HEK293 (cell line): ENCODE measurements around the gene MCTP1.
"Not testable (repeated sequence)": the region's sequence is repeated elsewhere in the genome, so short reads cannot be mapped to it uniquely, and the experiment has no call there.

ENCODE experiments used
- CTCF ChIA-PET: fragments of 350-600 bp; formaldehyde crosslinking; extraction: SDS; loops from one replicate; lab custom pipeline; 2021; ENCODE audit warnings: antibody characterized with exemption; lab: Yijun Ruan, JAX
- POLR2A ChIA-PET: fragments of 300-600 bp; formaldehyde crosslinking; extraction: SDS; loops from one replicate; lab custom pipeline; 2020; ENCODE audit warnings: antibody characterized with exemption, inconsistent platforms; lab: Yijun Ruan, JAX
- H3K27ac ChIP-seq: fragments of 200-500 bp; sonication (Bioruptor generic); 2 replicates; pipeline ENCODE4 v1.5.1; 2014; ENCODE audit warnings: low read depth, low read length, control low read depth, inconsistent platforms; ENCODE audit errors: extremely low read depth
- H3K36me3 ChIP-seq, 2 experiments: fragments of 200-500 bp in 1 of 2; sonication (Bioruptor generic) in 1 of 2; 1 replicate in 1 of 2; 2 replicates in 1 of 2; pipeline ENCODE4 v1.5.1; 2014 to 2017; ENCODE audit warnings: inconsistent platforms in 2 of 2, low read length in 2 of 2; ENCODE audit not compliant: control insufficient read depth in 2 of 2, insufficient read depth in 1 of 2
- H3K4me1 ChIP-seq: fragments of 200-500 bp; sonication (Bioruptor generic); 2 replicates; pipeline ENCODE4 v1.5.1; 2014; ENCODE audit warnings: mild to moderate bottlenecking, low read length, inconsistent platforms; ENCODE audit not compliant: control insufficient read depth, insufficient read depth
- H3K4me3 ChIP-seq: 2 replicates; pipeline ENCODE4 v1.5.1; 2011; ENCODE audit warnings: low read depth, mild to moderate bottlenecking, control low read depth, low read length, moderate library complexity
- H3K9me3 ChIP-seq: fragments of 200-500 bp; sonication (Bioruptor generic); 2 replicates; pipeline ENCODE4 v1.5.1; 2014; ENCODE audit warnings: low read depth, low read length, inconsistent platforms; ENCODE audit not compliant: control insufficient read depth, insufficient read depth
- BCL11B ChIP-seq: fragments of 450-650 bp; formaldehyde crosslinking; IDR thresholded peaks from 2 replicates; pipeline ENCODE4 v1.5.1; 2016; ENCODE audit warnings: low read depth, missing biosample characterization, missing genetic modification characterization
- KLF1 ChIP-seq: fragments of 450-650 bp; formaldehyde crosslinking; IDR thresholded peaks from 2 replicates; pipeline ENCODE4 v1.5.1; 2016; ENCODE audit warnings: missing biosample characterization, missing genetic modification characterization
- KLF10 ChIP-seq: fragments of 450-650 bp; IDR thresholded peaks from 2 replicates; pipeline ENCODE4 v1.5.1; 2018; ENCODE audit warnings: missing biosample characterization, mild to moderate bottlenecking, missing genetic modification characterization
- KLF16 ChIP-seq: fragments of 450-650 bp; formaldehyde crosslinking; IDR thresholded peaks from 2 replicates; pipeline ENCODE4 v1.5.1; 2017; ENCODE audit warnings: missing biosample characterization, missing genetic modification characterization
- SP2 ChIP-seq: fragments of 450-650 bp; formaldehyde crosslinking; IDR thresholded peaks from 2 replicates; pipeline ENCODE4 v1.5.1; 2016; ENCODE audit warnings: missing biosample characterization, missing genetic modification characterization
- ZNF23 ChIP-seq: fragments of 450-650 bp; formaldehyde crosslinking; IDR thresholded peaks from 2 replicates; pipeline ENCODE4 v1.5.1; 2016; ENCODE audit warnings: missing biosample characterization, missing genetic modification characterization, borderline replicate concordance
- ZNF561 ChIP-seq: fragments of 450-650 bp; IDR thresholded peaks from 2 replicates; pipeline ENCODE4 v1.5.1; 2018; ENCODE audit warnings: missing biosample characterization, missing genetic modification characterization, borderline replicate concordance
- ZNF626 ChIP-seq: fragments of 450-650 bp; sonication (Bioruptor Pico); formaldehyde crosslinking; IDR thresholded peaks from 2 replicates; pipeline ENCODE4 v1.5.1; 2018; ENCODE audit warnings: missing biosample characterization, missing genetic modification characterization, inconsistent platforms
- ZNF707 ChIP-seq: fragments of 450-650 bp; formaldehyde crosslinking; IDR thresholded peaks from 2 replicates; pipeline ENCODE4 v1.5.1; 2016; ENCODE audit warnings: missing biosample characterization, missing genetic modification characterization
- ZNF777 ChIP-seq: fragments of 450-650 bp; formaldehyde crosslinking; IDR thresholded peaks from 2 replicates; pipeline ENCODE4 v1.5.1; 2017; ENCODE audit warnings: missing biosample characterization, missing genetic modification characterization, borderline replicate concordance
- ZSCAN30 ChIP-seq: fragments of 450-650 bp; IDR thresholded peaks from 2 replicates; pipeline ENCODE4 v1.5.1; 2018; ENCODE audit warnings: missing biosample characterization, mild to moderate bottlenecking, missing genetic modification characterization, moderate library complexity
- TF ChIP-seq, protein P1 (sequence below): fragments of 450-650 bp; IDR thresholded peaks from 2 replicates; pipeline ENCODE4 v1.5.1; 2018; ENCODE audit warnings: missing biosample characterization, missing genetic modification characterization
- TF ChIP-seq, protein P2 (sequence below): fragments of 450-650 bp; formaldehyde crosslinking; IDR thresholded peaks from 2 replicates; pipeline ENCODE4 v1.5.1; 2016; ENCODE audit warnings: missing biosample characterization, missing genetic modification characterization
- TF ChIP-seq, protein P3 (sequence below): fragments of 450-650 bp; formaldehyde crosslinking; IDR thresholded peaks from 2 replicates; pipeline ENCODE4 v1.5.1; 2016; ENCODE audit warnings: missing biosample characterization, missing genetic modification characterization, borderline replicate concordance
- TF ChIP-seq, protein P4 (sequence below): fragments of 450-650 bp; formaldehyde crosslinking; IDR thresholded peaks from 2 replicates; pipeline ENCODE4; 2016; ENCODE audit warnings: missing biosample characterization, missing genetic modification characterization
- TF ChIP-seq, protein P5 (sequence below): fragments of 450-650 bp; formaldehyde crosslinking; IDR thresholded peaks from 2 replicates; pipeline ENCODE4 v1.5.1; 2016; ENCODE audit warnings: missing biosample characterization, missing genetic modification characterization
- TF ChIP-seq, protein P6 (sequence below): fragments of 450-650 bp; formaldehyde crosslinking; IDR thresholded peaks from 2 replicates; pipeline ENCODE4 v1.5.1; 2016; ENCODE audit warnings: missing biosample characterization, missing genetic modification characterization
- TF ChIP-seq, protein P7 (sequence below): fragments of 450-650 bp; formaldehyde crosslinking; IDR thresholded peaks from 2 replicates; pipeline ENCODE4 v1.5.1; 2016; ENCODE audit warnings: missing biosample characterization, missing genetic modification characterization

MCTP1 gene

DNA sequence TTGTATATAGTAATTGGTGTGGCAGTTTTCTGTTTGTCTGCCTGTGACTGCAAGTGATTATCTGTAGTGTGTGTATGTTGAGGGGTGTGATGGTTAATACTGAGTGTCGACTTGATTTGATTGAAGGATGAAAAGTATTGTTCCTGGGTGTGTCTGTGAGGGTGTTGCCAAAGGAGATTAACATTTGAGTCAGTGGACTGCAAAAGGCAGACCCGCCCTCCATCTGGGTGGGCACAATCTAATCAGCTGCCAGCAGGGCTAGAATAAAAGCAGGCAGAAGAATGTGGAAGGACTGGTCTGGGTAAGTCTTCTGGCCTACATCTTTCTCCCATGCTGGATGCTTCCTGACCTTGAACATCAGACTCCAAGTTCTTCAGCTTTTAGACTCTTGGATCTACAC lies 290.4 kb downstream of the MCTP1 start:
- CTCF ChIA-PET, POLR2A ChIA-PET: not testable (repeated sequence)
- TF ChIP-seq KLF1 (tag by site-specific recombination) = peak; percentile 97
- TF ChIP-seq, all 188 proteins: peak for 1; not testable (repeated sequence) for 187
- H3K4me3 ChIP-seq, H3K36me3 ChIP-seq, H3K9me3 ChIP-seq, H3K4me1 ChIP-seq, H3K27ac ChIP-seq: not testable (repeated sequence)

DNA sequence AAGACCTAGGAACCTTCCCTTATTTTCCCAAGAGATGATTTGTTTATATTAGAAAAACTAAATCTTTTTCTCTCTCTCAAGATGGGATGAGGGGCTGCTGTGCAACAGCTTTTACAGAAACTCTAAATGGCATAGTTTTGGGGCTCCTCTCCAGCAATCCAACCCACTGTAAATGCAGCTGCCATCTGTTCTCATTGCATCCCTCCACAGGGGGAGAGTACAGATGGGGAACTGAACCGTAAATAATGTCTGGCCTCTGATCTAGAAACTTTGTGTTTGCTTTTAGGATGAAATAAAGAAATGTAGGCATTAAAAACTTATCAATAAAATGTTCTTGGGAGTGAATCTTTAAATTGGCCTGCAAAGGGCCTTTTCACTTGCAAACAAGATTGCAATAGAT lies 291.4 kb downstream of the MCTP1 start:
- Histone ChIP-seq H3K4me1 (no peaks in the 10 kb centered on the region), H3K27ac (no peak overlapping the region), H3K4me3 (no peak overlapping the region), H3K9me3 (no peaks in the 10 kb centered on the region), H3K36me3 (no peaks in the 10 kb centered on the region)
- ChIA-PET CTCF (interaction anchor here (0.6 to 0.9 kb wide), 3 partner anchors 19 to 796 kb away, joined by 3 to 4 read pairs (median 4); no protein-coding TSS in a partner anchor), POLR2A (no interaction called here)
- TF ChIP-seq ZNF23 (tag by site-specific recombination) (no peak), ZNF626 (no peak), ZSCAN30 (tag by site-specific recombination) (no peak), ZNF561 (tag by site-specific recombination) (no peak), SP2 (no peak), KLF16 (tag by site-specific recombination) (no peak), BCL11B (tag by site-specific recombination) (no peak), ZNF707 (tag by site-specific recombination) (no peak), ZNF777 (tag by site-specific recombination) (no peak), KLF1 (tag by site-specific recombination) (no peak), KLF10 (tag by site-specific recombination) (no peak)
- TF ChIP-seq, protein P1, sequence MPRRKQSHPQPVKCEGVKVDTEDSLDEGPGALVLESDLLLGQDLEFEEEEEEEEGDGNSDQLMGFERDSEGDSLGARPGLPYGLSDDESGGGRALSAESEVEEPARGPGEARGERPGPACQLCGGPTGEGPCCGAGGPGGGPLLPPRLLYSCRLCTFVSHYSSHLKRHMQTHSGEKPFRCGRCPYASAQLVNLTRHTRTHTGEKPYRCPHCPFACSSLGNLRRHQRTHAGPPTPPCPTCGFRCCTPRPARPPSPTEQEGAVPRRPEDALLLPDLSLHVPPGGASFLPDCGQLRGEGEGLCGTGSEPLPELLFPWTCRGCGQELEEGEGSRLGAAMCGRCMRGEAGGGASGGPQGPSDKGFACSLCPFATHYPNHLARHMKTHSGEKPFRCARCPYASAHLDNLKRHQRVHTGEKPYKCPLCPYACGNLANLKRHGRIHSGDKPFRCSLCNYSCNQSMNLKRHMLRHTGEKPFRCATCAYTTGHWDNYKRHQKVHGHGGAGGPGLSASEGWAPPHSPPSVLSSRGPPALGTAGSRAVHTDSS (tag by site-specific recombination) = no peak
- TF ChIP-seq, protein P2, sequence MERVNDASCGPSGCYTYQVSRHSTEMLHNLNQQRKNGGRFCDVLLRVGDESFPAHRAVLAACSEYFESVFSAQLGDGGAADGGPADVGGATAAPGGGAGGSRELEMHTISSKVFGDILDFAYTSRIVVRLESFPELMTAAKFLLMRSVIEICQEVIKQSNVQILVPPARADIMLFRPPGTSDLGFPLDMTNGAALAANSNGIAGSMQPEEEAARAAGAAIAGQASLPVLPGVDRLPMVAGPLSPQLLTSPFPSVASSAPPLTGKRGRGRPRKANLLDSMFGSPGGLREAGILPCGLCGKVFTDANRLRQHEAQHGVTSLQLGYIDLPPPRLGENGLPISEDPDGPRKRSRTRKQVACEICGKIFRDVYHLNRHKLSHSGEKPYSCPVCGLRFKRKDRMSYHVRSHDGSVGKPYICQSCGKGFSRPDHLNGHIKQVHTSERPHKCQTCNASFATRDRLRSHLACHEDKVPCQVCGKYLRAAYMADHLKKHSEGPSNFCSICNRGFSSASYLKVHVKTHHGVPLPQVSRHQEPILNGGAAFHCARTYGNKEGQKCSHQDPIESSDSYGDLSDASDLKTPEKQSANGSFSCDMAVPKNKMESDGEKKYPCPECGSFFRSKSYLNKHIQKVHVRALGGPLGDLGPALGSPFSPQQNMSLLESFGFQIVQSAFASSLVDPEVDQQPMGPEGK (tag by site-specific recombination) = no peak
- TF ChIP-seq, protein P3, sequence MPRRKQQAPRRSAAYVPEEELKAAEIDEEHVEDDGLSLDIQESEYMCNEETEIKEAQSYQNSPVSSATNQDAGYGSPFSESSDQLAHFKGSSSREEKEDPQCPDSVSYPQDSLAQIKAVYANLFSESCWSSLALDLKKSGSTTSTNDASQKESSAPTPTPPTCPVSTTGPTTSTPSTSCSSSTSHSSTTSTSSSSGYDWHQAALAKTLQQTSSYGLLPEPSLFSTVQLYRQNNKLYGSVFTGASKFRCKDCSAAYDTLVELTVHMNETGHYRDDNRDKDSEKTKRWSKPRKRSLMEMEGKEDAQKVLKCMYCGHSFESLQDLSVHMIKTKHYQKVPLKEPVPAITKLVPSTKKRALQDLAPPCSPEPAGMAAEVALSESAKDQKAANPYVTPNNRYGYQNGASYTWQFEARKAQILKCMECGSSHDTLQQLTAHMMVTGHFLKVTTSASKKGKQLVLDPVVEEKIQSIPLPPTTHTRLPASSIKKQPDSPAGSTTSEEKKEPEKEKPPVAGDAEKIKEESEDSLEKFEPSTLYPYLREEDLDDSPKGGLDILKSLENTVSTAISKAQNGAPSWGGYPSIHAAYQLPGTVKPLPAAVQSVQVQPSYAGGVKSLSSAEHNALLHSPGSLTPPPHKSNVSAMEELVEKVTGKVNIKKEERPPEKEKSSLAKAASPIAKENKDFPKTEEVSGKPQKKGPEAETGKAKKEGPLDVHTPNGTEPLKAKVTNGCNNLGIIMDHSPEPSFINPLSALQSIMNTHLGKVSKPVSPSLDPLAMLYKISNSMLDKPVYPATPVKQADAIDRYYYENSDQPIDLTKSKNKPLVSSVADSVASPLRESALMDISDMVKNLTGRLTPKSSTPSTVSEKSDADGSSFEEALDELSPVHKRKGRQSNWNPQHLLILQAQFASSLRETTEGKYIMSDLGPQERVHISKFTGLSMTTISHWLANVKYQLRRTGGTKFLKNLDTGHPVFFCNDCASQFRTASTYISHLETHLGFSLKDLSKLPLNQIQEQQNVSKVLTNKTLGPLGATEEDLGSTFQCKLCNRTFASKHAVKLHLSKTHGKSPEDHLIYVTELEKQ (tag by site-specific recombination) = no peak
- TF ChIP-seq, protein P4, sequence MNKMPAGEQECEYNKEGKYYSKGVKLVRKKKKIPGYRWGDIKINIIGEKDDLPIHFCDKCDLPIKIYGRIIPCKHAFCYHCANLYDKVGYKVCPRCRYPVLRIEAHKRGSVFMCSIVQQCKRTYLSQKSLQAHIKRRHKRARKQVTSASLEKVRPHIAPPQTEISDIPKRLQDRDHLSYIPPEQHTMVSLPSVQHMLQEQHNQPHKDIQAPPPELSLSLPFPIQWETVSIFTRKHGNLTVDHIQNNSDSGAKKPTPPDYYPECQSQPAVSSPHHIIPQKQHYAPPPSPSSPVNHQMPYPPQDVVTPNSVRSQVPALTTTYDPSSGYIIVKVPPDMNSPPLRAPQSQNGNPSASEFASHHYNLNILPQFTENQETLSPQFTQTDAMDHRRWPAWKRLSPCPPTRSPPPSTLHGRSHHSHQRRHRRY (tag by site-specific recombination) = no peak
- TF ChIP-seq, protein P5, sequence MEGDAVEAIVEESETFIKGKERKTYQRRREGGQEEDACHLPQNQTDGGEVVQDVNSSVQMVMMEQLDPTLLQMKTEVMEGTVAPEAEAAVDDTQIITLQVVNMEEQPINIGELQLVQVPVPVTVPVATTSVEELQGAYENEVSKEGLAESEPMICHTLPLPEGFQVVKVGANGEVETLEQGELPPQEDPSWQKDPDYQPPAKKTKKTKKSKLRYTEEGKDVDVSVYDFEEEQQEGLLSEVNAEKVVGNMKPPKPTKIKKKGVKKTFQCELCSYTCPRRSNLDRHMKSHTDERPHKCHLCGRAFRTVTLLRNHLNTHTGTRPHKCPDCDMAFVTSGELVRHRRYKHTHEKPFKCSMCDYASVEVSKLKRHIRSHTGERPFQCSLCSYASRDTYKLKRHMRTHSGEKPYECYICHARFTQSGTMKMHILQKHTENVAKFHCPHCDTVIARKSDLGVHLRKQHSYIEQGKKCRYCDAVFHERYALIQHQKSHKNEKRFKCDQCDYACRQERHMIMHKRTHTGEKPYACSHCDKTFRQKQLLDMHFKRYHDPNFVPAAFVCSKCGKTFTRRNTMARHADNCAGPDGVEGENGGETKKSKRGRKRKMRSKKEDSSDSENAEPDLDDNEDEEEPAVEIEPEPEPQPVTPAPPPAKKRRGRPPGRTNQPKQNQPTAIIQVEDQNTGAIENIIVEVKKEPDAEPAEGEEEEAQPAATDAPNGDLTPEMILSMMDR (tag by site-specific recombination) = no peak
- TF ChIP-seq, protein P6, sequence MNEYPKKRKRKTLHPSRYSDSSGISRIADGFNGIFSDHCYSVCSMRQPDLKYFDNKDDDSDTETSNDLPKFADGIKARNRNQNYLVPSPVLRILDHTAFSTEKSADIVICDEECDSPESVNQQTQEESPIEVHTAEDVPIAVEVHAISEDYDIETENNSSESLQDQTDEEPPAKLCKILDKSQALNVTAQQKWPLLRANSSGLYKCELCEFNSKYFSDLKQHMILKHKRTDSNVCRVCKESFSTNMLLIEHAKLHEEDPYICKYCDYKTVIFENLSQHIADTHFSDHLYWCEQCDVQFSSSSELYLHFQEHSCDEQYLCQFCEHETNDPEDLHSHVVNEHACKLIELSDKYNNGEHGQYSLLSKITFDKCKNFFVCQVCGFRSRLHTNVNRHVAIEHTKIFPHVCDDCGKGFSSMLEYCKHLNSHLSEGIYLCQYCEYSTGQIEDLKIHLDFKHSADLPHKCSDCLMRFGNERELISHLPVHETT (tag by site-specific recombination) = no peak
- TF ChIP-seq, protein P7, sequence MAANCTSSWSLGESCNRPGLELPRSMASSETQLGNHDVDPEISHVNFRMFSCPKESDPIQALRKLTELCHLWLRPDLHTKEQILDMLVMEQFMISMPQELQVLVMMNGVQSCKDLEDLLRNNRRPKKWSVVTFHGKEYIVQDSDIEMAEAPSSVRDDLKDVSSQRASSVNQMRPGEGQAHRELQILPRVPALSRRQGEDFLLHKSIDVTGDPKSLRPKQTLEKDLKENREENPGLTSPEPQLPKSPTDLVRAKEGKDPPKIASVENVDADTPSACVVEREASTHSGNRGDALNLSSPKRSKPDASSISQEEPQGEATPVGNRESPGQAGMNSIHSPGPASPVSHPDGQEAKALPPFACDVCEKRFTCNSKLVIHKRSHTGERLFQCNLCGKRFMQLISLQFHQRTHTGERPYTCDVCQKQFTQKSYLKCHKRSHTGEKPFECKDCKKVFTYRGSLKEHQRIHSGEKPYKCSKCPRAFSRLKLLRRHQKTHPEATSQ (tag by site-specific recombination) = no peak
